NOMO-1 treated with dmso at 0.1 percent for 144 hours (cell line): ENCODE results near the gene FSTL5.

ENCODE experiments used
- DNase-seq: peaks from one replicate; lab custom pipeline; 2025; ENCODE audit not compliant: unreplicated experiment; lab: John Stamatoyannopoulos, UW

FSTL5 gene

GRCh38 chr4:161948026-161948770 is 215.6 kb downstream of the FSTL5 start:
- no peak for DNase-seq

- DNase-seq, result no peak
These were observed 226.2 kb downstream of the FSTL5 start for GRCh38 chr4:161937596-161937995.

- no peak for DNase-seq
These were observed 226.9 kb downstream of the FSTL5 start for GRCh38 chr4:161936625-161937550.

- DNase-seq, result no peak
These were observed 232.7 kb downstream of the FSTL5 start for GRCh38 chr4:161931089-161931488.

GRCh38 chr4:161929956-161930355 is 233.8 kb downstream of the FSTL5 start:
- no peak for DNase-seq

GRCh38 chr4:161926033-161926828 is 237.6 kb downstream of the FSTL5 start:
- DNase-seq, result no peak

GRCh38 chr4:161920304-161921052 is 243.3 kb downstream of the FSTL5 start:
- no peak for DNase-seq

- DNase-seq, result no peak
These were observed 244.2 kb downstream of the FSTL5 start for GRCh38 chr4:161919442-161920220.

- DNase-seq, result no peak
These were observed 247.8 kb downstream of the FSTL5 start for GRCh38 chr4:161916035-161916434.

- no peak for DNase-seq
These were observed 256.2 kb downstream of the FSTL5 start for GRCh38 chr4:161907590-161907955.

GRCh38 chr4:161906836-161907589 is 256.8 kb downstream of the FSTL5 start:
- no peak for DNase-seq

GRCh38 chr4:161900110-161900509 is 263.7 kb downstream of the FSTL5 start:
- DNase-seq, result no peak

GRCh38 chr4:161894493-161895167 is 269.2 kb downstream of the FSTL5 start:
- no peak for DNase-seq

GRCh38 chr4:161894014-161894413 is 269.8 kb downstream of the FSTL5 start:
- no peak for DNase-seq

GRCh38 chr4:161893566-161893965 is 270.2 kb downstream of the FSTL5 start:
- DNase-seq, result no peak

GRCh38 chr4:161892951-161893350 is 270.8 kb downstream of the FSTL5 start:
- DNase-seq, result no peak

GRCh38 chr4:161883157-161883556 is 280.6 kb downstream of the FSTL5 start:
- DNase-seq, result no peak

- no peak for DNase-seq
These were observed 282.4 kb downstream of the FSTL5 start for GRCh38 chr4:161881370-161881769.

- no peak for DNase-seq
These were observed 294.3 kb downstream of the FSTL5 start for GRCh38 chr4:161869511-161869910.
